ENCODE results near the gene PMVK.

PMVK gene

DNA sequence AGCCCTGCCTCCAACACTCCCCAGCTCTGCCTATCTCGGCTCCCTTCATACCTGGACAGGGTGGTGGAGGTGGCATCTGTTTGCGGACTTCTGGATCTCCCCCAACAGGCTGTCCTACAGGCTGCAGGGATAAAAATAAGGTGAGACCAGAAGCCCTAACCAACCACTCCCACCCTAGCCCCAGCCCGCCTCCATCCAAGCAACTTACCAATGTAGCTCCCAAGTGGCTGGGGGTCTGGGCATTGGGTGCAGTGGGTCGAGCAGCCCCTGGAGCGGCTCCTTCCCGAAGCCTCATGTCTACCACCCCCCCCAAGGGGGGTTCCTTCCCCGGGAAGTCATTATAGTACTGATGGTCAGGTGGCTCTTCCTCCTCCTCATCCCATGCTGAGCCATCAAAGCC is 29.6 kb upstream of the PMVK start:
- DNase-seq (ENCODE audit: low read depth) = no peak

DNA sequence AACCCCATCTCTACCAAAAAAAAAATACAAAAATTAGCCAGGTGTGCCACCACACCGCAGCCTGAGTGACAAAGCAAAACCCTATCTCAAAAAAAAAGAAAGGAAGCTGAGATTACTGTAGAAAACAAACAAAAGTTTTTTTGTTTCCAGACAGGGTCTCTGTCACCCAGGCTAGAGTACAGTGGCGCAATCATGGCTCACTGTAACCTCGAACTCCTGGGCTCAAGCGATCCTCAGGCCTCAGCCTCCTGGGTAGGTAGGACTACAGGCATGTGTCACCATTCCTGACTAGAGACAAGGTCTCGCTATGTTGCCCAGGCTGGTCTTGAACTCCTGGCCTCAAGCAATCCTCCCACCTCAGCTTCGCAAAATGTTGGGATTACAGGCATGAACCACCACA is 27.8 kb upstream of the PMVK start:
- no peak for DNase-seq (ENCODE audit: low read depth)

DNA sequence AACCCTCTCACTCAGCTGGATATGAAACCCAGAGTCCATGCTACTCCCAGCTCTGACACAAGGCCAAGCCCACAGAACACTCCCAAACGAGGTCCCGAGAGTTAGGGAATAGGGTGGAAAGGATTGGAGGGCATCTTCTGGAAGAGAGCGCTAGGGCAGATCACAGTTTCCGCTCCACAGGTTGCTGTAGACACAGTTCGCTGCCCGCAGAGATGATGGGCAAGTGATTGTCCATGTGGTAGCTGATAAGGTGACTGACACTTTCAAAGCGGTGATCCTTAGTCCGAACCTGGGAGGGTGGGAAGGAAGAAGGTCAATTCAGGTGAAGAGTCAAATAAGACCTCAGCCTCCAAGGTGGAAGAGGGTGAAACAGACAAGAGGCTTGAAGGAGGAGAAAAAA is 27.1 kb upstream of the PMVK start:
- DNase-seq (ENCODE audit: low read depth) = no peak

DNA sequence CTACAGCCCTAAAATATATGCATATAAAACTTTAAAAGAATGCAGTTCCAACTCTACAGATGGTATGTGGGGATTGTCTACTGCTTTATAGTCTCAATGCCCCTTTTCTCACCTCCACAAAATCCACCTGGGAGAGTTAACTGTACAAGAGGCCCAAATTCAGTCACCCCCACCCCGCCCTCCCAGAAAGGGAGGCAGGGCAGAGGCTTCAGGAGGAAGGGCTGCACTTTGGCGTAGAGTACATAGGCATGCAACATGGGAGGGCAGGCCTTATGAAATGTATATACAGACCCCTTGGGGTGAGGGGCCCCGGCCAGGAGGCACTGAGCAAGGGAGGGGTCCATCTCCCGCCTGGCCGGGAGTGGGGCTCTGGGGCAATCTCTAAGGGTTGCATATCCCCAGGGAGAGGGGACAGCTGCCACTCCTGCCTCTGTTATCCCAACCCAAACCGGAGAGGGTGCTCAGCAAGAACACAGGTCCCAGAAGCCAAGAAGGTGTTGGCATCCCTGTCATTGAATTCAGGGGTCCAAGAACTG is 26.3 kb upstream of the PMVK start:
- no peak for DNase-seq (ENCODE audit: low read depth)

DNA sequence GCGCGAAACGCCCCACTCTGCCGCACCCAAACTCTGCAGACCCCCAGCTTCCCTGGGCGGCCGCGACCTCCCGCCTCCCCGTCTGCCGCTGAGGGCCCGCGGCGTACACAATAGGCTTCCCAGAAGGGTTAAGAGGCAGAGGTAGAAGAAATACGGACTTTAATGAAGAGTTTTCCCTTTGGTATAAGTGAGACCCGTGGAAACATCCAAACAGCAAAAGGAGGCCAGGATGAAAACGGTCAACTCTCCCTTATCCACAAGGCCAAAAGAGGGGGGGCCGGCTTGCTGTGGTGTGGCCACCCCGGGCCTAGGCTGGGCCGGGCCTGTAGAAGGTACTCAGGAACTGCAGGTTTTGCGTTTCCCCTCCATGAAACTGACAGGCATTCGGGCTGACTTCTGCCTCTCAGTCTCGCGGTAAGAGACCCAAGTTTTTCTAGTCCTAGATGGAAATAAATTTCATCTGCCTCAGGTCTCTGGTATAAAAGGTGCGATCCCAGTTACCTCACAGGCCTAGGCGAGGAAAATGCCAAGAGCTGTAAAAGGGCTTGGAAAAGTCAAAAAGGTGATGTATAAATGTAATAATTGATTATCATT is 25.7 kb upstream of the PMVK start:
- DNase-seq (ENCODE audit: low read depth) = no peak

DNA sequence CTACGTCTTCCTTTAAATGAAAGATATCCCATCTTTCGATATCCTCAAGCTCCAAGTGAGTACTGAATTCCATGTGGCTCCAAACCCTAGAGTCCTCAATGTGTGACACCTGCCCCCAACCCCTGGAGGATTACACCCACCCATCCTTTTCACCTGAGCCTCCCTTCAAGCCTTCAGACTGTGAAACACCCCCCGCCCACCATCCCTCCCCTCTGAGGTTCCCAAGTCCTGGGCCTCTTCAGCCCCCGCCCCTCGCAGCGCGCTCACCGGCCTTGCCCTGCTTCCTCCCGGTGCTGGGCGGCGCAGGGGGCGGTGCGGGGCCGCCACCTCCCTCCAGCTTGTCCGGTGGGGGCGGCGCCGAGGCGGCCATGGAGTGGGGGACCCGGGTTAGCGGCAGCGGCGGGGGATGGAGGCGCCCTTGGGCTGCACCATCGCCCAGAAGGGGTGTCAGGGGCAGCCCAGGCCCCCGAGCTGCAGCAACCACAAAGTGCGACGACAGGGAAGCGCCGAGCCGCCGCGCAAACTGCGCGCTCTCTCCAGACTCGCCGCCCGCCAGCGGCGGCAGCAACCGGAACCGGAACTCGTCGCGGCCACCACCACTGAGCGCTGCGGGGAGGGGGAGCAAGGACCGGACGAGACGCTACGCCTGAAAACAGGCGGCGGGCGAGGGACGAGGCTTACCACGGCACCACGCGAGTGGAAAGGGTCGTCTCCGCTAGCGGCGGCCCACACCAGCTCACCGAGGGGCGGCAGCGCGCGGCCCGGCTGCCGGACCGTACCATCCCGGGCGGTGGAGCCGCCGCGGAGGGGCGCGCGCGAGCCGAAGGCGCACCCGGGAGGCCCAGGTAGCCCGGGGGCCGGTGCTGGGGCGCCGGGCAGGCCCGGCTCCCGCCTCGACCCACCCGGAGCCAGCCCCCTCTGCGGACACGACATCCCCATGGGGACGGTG is 25.0 kb upstream of the PMVK start, which contains the start of gene PYGO2:
TSS of gene PYGO2 (minus strand) at position 576 of the 949 bp plus-strand sequence. CDS start at position 370, 206 bp downstream.
- no peak for DNase-seq (ENCODE audit: low read depth)

DNA sequence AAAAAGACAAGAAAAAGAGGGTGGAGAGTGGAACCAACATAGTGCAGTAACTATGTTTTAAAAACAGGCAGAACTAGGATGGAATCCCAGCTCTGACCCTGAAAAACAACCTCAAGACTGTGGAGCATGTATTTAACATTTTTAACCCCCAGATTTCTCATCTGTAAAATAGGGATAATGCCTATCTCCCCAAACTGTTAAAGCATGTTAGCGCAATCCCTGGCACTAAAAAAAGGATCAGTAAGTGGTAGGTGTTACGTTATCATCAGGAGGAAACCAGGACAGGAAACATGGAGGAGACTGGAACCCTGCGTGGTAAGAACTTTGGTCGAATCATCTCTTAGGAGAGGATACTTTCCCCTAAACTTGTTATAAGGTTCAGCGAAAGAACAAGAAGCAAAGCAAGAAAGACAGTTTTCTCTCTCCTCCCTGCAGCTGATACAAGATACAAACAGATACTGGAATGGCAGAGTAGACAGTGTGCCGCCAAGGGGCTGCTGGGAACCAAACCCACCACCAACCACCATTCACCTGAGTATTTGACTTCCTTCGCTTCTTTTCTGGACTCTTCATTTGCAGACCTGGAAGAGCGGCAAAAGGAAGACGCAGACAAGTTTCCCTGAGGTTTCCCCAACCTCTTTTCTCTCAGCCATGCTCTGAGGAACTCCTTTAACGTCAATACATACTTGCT is 24.1 kb upstream of the PMVK start:
- no peak for DNase-seq (ENCODE audit: low read depth)

DNA sequence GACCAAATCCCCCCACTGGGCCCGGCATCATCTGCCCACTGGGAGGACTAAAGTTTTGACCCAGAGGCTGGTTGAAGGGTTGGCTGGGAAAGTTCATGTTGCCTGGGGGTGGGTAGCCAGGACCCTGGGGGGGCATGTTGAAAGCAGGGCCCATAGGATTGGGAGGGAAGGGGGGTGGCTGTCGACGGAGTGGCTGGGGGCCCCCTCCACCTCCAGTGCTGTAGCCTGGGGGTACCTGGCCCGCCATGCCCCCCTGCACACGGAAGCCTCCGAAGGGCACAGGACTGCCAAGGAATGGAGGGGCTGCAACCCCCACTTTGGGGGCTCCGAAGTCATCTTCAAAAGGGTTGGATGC is 22.9 kb upstream of the PMVK start:
- DNase-seq (ENCODE audit: low read depth) = no peak

DNA sequence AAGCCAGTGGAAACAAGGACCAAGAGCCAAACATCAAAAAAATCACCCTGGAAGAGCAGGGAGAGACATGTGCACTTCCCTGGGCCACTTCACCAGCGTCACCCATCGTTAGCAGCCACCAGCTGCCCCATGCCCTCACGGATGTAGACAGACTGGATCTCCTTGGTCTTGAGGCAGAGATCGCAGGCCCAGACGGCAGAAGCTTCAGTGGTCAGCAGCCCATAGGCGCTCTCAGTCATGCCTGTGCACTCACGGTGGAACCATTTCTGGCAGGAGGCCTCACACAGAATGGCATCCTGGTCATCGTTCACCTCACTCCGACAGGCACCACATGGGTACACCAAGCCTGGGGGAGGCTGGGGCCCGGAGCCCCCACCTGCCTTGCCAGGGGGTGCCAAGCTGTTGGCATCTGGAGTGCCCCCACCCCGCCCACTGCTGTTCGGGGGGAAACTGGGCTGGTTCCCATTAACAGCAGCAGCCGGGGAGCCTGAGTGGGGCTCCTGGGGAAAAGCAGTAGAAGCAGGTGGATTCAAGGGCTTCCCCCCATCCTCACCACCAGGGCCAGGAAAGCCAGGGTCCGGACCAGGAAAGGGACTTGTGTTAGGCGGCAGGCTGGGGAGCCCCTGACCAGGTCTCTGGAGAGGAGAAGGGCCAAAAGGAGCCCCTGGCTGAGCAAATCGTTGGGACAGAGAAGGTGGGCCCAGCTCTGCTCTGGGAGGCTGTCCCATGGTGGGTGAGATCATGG is 22.3 kb upstream of the PMVK start:
- no peak for DNase-seq (ENCODE audit: low read depth)

DNA sequence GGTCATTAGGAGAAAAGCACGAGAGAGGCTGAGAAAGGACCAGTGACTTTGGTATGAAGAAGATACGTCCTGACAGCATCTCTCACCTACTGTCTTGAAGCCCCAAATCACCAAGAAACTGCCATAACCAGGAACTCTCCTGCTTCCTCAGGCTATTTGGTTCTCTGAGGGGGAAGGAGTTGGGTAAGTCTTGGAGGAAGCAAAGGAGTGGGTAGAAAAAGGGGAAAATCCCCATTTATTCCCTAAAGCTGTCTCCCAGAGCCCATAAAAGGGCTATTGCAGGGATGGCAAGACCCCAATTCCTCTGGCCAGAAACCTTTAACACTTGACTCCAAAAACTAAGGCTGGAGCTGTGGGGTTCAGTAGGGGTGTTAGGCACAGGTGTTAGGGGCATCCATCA is 21.5 kb upstream of the PMVK start:
- no peak for DNase-seq (ENCODE audit: low read depth)

DNA sequence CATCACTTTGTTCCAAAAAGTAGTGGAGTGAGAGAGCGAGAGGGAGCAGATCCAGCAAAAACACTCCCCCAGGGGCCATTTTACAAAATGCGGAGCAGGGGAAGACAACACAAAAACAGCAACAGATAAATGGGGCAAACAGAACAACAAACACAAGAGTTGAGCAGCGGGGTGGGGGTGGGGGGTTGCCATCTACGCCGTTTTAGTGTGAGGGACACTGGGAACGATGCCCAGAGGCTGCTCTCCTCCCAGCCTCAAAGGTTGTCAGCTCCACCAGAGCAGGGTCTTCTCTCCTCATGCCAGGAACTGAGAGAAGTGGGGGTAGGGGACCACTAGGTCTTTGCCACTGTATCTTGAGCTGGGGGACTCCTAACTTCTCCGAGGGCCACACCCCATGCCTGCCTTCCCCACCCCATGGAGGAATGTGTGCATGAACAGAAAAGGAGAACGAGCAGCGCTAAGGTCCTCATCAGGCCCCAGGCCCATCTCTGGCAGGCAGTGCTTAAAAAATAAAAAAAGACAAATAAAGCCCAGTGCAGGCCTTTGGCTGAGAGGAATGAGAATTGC is 20.7 kb upstream of the PMVK start:
- no peak for DNase-seq (ENCODE audit: low read depth)

DNA sequence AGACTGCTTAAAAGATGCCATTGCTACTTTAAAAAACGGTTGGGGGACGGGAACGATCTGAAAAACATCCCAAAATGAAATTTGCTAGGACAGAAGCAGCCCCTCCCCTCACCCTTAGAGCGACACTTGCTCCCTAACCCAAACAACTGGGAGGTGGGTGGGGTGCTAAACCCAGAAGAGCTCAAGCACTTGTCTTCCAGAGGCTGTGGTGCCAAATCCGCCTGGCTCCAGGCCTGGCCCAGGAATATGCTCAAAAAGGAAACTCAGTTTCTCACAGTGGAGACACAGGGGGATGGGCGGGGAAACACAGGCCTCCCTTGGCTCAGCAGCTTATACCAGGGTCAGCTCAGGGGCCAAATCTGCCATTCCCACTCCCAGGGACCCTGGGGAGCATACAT is 20.0 kb upstream of the PMVK start:
- no peak for DNase-seq (ENCODE audit: low read depth)

DNA sequence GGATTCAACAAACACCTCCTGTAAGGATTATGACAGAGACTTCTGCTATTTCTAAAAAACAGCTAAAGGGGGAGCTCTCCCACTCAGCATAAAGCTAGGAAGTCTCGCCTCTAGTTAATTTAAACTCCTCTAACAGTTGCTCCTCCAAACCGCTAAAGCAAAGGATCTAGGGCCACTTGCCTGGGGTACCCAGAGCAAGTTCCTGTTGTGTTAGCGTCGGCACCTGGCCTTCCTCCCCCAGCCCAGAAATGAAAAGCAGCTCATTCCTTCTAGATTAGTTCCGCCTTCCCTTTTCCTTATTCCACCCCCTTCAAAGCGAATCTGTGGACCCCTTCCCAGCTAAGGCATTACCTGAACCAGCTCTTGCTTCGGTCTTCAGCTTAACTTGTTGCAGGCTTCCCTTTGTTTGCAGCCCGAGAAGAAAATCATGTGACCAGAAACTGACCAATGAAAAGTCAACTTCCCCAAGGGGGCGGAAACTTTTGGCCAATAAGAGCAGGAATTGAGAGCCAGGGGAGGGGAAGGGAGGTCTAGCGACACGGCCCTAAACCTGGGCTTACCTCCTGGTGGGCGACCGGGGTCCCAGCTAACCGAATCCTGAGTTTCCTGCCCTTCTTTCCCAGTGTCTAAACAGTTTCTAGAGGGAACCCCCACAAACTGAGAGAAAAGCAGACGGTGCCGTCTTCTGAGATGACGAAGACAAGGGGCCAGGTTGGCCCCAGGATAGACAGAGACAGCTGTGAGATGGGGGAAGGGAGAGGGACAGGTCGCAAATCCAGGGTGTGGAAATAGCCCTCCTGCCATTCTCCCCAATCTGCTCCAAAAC is 19.4 kb upstream of the PMVK start, which contains the start of gene PBXIP1:
TSS of gene PBXIP1 (minus strand) at position 382 of the 826 bp plus-strand sequence. CDS start 2,378 bp downstream, outside the sequence.
- peak; percentile 79 for DNase-seq (ENCODE audit: low read depth)

DNA sequence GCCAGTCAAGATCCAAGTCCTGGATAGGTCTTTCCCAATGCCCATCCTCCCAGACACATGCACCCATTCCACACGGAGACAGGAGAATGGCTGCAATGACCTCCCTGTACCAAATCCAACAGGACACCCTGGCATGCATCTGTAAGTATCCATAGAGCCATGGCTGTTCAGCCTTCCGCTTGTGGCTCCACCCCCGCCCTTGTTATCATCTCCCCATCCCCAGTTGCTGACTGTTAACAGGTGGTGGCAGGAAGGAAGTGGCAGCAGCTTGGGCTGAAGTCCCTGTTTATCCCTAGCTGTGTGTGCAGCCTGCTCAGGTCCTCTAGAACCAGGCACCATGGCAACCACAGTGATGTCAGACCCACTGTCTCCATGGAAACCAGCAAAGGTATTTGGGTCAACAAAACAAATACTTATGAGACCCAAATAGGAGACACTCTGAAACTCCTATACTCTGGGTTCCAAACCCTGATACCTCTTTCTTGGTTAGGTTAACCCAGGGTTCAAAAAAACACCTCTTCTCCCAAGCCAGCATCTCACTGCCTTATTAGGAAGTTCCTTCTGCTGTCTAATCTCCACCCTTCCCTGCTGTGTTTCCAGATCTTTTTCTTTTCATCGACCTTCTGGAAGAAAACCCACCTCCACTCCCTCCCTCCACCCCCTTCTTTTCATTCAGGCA is 18.7 kb upstream of the PMVK start:
- no peak for DNase-seq (ENCODE audit: low read depth)

DNA sequence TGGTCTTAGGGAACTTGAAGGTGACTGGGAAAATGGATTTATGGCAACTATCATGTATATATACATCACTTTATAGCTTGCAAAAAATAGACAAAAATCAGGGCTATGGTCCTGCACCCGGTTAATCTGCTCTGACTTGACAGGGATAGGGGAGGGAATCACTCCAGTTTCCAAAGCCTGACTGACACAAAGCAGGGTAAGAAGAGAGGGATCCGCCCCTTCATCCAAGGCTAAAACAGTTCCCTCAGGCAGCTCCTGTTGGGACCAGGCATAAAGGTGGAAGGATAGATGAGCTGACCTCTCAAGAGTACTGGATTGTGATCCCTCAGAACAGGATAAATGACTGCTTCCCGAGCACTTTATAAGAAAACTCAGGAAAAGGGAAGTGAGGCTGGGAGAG is 18.0 kb upstream of the PMVK start:
- DNase-seq (ENCODE audit: low read depth) = no peak

DNA sequence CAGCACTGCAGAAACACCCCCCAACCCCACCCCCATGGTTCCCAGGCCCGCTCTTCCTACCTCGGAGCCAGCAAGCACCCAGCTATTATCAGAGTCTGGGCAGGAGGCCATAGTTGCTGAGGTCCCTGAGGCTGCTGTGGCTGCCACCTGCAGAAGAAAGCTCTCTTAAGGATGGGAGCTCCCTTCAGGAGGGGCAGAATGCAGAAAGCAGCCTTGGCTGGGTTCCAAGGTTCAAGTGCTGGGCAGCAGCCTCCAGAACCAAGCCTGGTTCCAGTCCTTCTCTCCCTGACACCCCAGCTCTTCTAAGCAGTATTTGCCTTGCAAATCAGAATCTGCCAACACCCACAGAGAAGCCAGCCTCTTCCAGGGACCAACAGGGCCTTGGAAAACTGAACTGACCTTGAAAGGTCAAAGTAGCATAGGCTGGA is 17.1 kb upstream of the PMVK start:
- DNase-seq (ENCODE audit: low read depth) = no peak

DNA sequence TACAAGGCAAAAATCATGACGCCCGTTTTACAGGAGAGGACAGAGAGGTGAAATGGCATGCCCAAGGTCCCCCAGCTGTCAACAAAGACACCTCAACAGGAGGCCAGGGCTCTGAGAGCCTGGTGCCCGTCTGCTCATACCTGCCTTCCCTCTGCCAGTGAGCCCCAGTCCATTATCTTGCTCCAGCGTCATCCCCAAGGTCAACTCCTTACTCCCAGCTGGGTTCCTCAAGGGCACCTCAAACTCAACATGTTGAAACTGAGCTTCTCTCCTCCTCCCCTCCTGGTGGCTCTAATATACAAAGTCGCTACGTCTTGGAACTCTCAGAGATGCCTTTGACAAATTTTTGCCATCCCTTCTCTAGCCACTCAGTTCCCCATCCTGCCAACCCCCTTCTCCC is 16.1 kb upstream of the PMVK start:
- no peak for DNase-seq (ENCODE audit: low read depth)

DNA sequence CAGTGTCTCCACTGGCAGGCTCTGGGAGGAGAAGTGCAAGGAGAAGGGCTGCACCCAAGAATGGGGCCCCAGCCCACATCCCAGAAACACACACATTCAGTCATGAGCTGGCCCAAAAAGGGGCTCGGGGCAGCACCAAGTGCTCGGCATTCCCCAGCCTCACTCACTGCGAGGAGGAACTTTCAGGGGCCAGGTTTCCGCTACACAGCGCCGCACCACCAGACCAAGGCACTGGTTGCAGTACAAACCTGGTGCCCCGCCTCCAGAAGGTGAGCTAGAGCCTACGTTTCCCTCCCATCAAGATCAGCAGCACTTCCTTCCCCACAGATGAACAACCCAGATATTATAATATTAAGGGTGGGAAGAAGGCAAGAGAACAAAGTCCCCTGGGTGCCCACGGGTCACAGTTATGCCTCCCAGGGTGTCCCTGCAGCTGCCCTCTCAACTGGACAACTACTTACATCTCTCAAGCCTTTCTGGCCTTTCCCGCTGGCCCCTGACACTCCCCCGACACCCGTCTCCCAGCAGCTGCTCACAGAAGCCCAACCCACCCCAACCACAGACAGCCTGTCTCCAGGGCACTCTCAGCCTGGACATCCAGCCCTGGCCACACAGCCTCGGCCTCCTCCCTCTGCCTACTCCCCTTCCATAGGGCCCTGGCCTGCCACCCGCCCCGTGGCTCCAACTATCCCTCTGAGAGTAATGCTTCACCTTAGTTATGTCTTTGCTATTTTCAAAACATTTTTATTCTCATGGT is 15.6 kb upstream of the PMVK start:
- no peak for DNase-seq (ENCODE audit: low read depth)

DNA sequence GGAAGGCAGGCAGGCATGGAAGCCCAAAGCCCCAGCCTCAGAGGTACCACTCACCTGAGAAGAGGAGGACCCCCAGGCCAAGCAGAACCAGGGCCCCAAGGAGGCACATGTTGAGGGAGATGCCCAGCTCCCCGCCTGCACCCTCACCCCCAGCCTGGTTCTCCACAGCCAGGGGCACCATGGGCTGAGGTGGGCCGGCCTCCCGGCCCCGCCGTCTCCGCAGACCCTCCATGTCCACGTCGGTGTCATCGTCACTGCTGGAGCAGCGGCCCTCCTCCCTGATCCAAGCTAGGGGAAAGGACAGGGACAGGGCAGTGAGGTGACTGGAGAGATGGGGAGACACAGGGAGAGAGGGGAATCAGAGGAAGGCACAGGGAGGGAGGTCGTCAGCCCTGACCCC is 11.6 kb upstream of the PMVK start:
- no peak for DNase-seq (ENCODE audit: low read depth)

All from HS-27A (cell line).